Measurements from ENCODE around the gene NUDT8. TPM values are rescaled to one million over a fixed set of nuclear protein-coding genes. Genes with fewer than 3 reads are reported as not detected.

NUDT8 gene, protein sequence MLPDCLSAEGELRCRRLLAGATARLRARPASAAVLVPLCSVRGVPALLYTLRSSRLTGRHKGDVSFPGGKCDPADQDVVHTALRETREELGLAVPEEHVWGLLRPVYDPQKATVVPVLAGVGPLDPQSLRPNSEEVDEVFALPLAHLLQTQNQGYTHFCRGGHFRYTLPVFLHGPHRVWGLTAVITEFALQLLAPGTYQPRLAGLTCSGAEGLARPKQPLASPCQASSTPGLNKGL
- total RNA-seq (10 to 100 TPM; 26.2 to 27.9 TPM), polyA plus RNA-seq (3.5 TPM)

GRCh38 chr11:67629386-67630227 is at the start of gene NUDT8:
TSS of gene NUDT8 (minus strand) at chr11:67629937. CDS start at chr11:67629911, 26 bp downstream.
- peaks cover 0 to 2% (median 0%) of the 10 kb centered on the region in 3 donors for H3K36me3 Mint-ChIP-seq
- no peaks in the 10 kb centered on the region for H3K9me3 Mint-ChIP-seq
- Histone ChIP-seq H3K9me3 (ENCODE audit: low read length) (no peaks in the 10 kb centered on the region), H3K27me3 (ENCODE audit: insufficient read depth, low read length, poor library complexity, severe bottlenecking) (no peaks in the 10 kb centered on the region), H3K4me1 (ENCODE audit: insufficient read depth, low read length) (peaks cover 11% of the 10 kb centered on the region), H3K36me3 (ENCODE audit: insufficient read depth, low read length) (no peaks in the 10 kb centered on the region), H3K27ac (ENCODE audit: low read depth, low read length) (peak within 1 kb of the TSS; percentile 73), H3K4me3 (ENCODE audit: low read length) (peak within 1 kb of the TSS; percentile 72)
- DNase-seq = peak; percentile 80 to 93 (median 85)
- CTCF ChIA-PET = interaction anchor here (0.8 to 7.4 kb wide), 14 partner anchors 10 to 278 kb away, joined by 3 to 88 read pairs (median 6); partner anchors contain the start of genes ACY3 and TBX10
- POLR2A ChIA-PET = interaction anchor here (0.5 to 1.9 kb wide), 11 partner anchors 15 to 1120 kb away, joined by 3 to 8 read pairs (median 5); partner anchors contain the start of gene ACY3
- H3K27ac Mint-ChIP-seq = peak within 1 kb of the TSS; percentile 81 to 98 (median 91)
- peaks cover 5 to 7% (median 6%) of the 10 kb centered on the region in 3 donors for H3K4me1 Mint-ChIP-seq
- no peaks in the 10 kb centered on the region for H3K27me3 Mint-ChIP-seq
- peak within 1 kb of the TSS; percentile 86 to 96 (median 91) for H3K4me3 Mint-ChIP-seq

GRCh38 chr11:67675058-67675747 is 45.5 kb upstream of the NUDT8 start:
- no peak for DNase-seq
- no peak overlapping the region for H3K4me3 Mint-ChIP-seq
- Histone ChIP-seq H3K4me1 (ENCODE audit: insufficient read depth, low read length) (no peaks in the 10 kb centered on the region), H3K27me3 (ENCODE audit: insufficient read depth, low read length, poor library complexity, severe bottlenecking) (peaks cover 9% of the 10 kb centered on the region), H3K36me3 (ENCODE audit: insufficient read depth, low read length) (no peaks in the 10 kb centered on the region), H3K4me3 (ENCODE audit: low read length) (no peak overlapping the region), H3K27ac (ENCODE audit: low read depth, low read length) (no peak overlapping the region), H3K9me3 (ENCODE audit: low read length) (no peaks in the 10 kb centered on the region)
- ChIA-PET CTCF (interaction anchor here (1.1 kb wide), 1 partner anchor 9 kb away, joined by 3 read pairs; no protein-coding TSS in a partner anchor), POLR2A (no interaction called here)
- H3K27me3 Mint-ChIP-seq = peaks cover 16 to 27% of the 10 kb centered on the region in 2 donors
- no peaks in the 10 kb centered on the region for H3K4me1 Mint-ChIP-seq
- no peak overlapping the region for H3K27ac Mint-ChIP-seq
- H3K9me3 Mint-ChIP-seq = no peaks in the 10 kb centered on the region
- H3K36me3 Mint-ChIP-seq = no peaks in the 10 kb centered on the region

DNA sequence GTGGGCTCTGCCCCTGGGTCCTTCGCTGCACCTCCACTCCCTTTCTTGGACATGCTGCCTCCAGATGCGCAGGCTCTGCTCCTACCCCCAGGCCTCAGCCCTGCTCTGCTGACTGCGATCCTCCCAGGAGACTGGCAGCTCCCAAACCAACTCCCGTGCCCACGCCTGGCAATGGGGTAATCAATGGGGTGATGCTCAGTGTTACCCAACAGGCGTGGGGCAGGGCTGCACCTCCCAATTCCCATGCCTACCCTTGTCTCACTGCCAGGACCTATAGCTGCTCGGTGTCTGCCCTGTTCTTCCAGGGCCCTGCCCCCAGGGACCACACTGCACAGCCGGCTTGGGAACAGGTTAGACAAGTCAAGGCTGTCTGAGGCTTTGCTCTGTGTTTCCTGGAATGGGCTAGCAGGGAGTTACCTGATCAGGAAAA is 44.7 kb upstream of the NUDT8 start, which contains the start of gene ALDH3B2:
TSS of gene ALDH3B2 (minus strand) at position 182 of the 430 bp plus-strand sequence. CDS start 7,688 bp downstream, outside the sequence.
- CTCF ChIA-PET = interaction anchor here (1.1 kb wide), 1 partner anchor 8 kb away, joined by 3 read pairs; no protein-coding TSS in a partner anchor
- POLR2A ChIA-PET = no interaction called here
- H3K4me3 ChIP-seq (ENCODE audit: low read length) = no peak within 1 kb of the TSS
- no peaks in the 10 kb centered on the region for H3K36me3 ChIP-seq (ENCODE audit: insufficient read depth, low read length)
- DNase-seq = no peak
- H3K4me1 Mint-ChIP-seq = no peaks in the 10 kb centered on the region
- H3K36me3 Mint-ChIP-seq = no peaks in the 10 kb centered on the region
- H3K4me3 Mint-ChIP-seq = no peak within 1 kb of the TSS
- H3K27ac Mint-ChIP-seq = no peak within 1 kb of the TSS
- H3K9me3 ChIP-seq (ENCODE audit: low read length) = no peaks in the 10 kb centered on the region
- peaks cover 9% of the 10 kb centered on the region for H3K27me3 ChIP-seq (ENCODE audit: insufficient read depth, low read length, poor library complexity, severe bottlenecking)
- H3K27ac ChIP-seq (ENCODE audit: low read depth, low read length) = no peak within 1 kb of the TSS
- H3K9me3 Mint-ChIP-seq = no peaks in the 10 kb centered on the region
- H3K4me1 ChIP-seq (ENCODE audit: insufficient read depth, low read length) = no peaks in the 10 kb centered on the region
- H3K27me3 Mint-ChIP-seq = peaks cover 16 to 27% of the 10 kb centered on the region in 2 donors

DNA sequence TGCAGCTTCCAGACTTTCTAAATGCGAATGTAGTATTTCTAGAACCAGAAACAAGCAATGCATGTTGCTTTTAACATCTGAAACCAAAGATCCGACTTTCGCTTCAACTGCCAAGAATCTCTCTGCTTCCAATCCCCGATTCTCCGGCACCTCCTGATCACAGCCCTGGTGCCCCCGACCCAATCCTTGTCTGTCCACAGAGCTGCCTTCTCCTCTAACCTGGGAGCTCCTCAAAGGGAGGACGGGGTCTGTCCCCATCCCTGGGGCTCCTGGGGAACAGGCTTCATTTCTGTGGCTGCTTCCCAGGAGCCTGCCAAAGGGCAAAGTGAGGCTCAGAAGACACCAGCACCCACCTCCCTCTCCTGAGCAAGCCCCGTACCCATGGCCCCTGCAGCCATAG is 44.2 kb upstream of the NUDT8 start:
- Mint-ChIP-seq H3K9me3 (no peaks in the 10 kb centered on the region), H3K27ac (no peak overlapping the region), H3K27me3 (peaks cover 16 to 27% of the 10 kb centered on the region in 2 donors), H3K4me3 (no peak overlapping the region), H3K36me3 (no peaks in the 10 kb centered on the region), H3K4me1 (no peaks in the 10 kb centered on the region)
- no peak overlapping the region for H3K27ac ChIP-seq (ENCODE audit: low read depth, low read length)
- H3K4me1 ChIP-seq (ENCODE audit: insufficient read depth, low read length) = no peaks in the 10 kb centered on the region
- H3K4me3 ChIP-seq (ENCODE audit: low read length) = no peak overlapping the region
- H3K36me3 ChIP-seq (ENCODE audit: insufficient read depth, low read length) = no peaks in the 10 kb centered on the region
- CTCF ChIA-PET = interaction anchor here (1.1 kb wide), 1 partner anchor 60 kb away, joined by 3 read pairs; no protein-coding TSS in a partner anchor
- DNase-seq = no peak
- H3K27me3 ChIP-seq (ENCODE audit: insufficient read depth, low read length, poor library complexity, severe bottlenecking) = peaks cover 9% of the 10 kb centered on the region
- no peaks in the 10 kb centered on the region for H3K9me3 ChIP-seq (ENCODE audit: low read length)
- POLR2A ChIA-PET = no interaction called here

DNA sequence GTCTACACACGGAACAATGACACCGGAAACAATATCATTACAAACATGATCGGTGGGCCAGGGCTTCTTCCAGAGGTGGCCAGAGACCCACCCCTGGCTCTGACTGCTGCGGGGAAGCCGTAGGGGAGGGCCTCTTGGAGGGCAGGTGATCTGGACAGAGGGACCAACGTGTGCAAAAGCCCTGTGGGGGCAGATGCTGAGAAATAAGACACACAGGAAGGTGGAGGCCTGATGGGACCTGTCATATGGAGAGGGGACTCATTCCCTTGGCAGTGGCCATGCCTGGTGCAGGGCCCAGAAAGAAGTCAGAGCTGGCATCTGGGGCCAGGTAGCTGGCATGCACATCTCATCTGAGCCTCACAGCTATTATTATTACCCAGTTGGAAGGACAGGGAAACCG is 43.6 kb upstream of the NUDT8 start:
- Histone ChIP-seq H3K4me3 (ENCODE audit: low read length) (no peak overlapping the region), H3K36me3 (ENCODE audit: insufficient read depth, low read length) (no peaks in the 10 kb centered on the region), H3K27me3 (ENCODE audit: insufficient read depth, low read length, poor library complexity, severe bottlenecking) (peaks cover 9% of the 10 kb centered on the region), H3K4me1 (ENCODE audit: insufficient read depth, low read length) (no peaks in the 10 kb centered on the region), H3K9me3 (ENCODE audit: low read length) (no peaks in the 10 kb centered on the region), H3K27ac (ENCODE audit: low read depth, low read length) (no peak overlapping the region)
- ChIA-PET CTCF (interaction anchor here (1.1 kb wide), 1 partner anchor 59 kb away, joined by 3 read pairs; no protein-coding TSS in a partner anchor), POLR2A (no interaction called here)
- Mint-ChIP-seq H3K27me3 (peaks cover 16 to 27% of the 10 kb centered on the region in 2 donors), H3K4me3 (no peak overlapping the region), H3K27ac (peak overlapping the region in 1 of 8 donors; percentile 16), H3K9me3 (no peaks in the 10 kb centered on the region), H3K4me1 (no peaks in the 10 kb centered on the region), H3K36me3 (no peaks in the 10 kb centered on the region)
- no peak for DNase-seq

DNA sequence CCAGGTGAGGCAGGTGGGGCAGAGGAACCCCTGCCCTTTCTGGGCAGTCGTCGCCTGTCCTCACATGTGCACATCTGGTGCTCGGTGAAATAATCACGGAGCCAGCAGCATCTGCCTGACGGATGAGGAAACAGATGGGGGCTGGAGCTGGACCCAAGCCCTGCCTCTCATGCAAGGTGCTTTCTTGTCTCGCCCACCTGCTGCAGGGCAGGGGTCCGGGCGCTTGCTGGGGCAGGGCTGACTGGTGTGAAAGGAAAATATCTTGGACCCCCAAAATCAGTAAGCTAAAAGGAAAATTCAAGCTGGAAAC is 41.4 kb upstream of the NUDT8 start:
- no peak for DNase-seq

GRCh38 chr11:67670316-67671210 is 40.8 kb upstream of the NUDT8 start:
- H3K4me1 Mint-ChIP-seq = no peaks in the 10 kb centered on the region
- no peak overlapping the region for H3K4me3 Mint-ChIP-seq
- H3K36me3 ChIP-seq (ENCODE audit: insufficient read depth, low read length) = no peaks in the 10 kb centered on the region
- no peaks in the 10 kb centered on the region for H3K9me3 Mint-ChIP-seq
- no peak overlapping the region for H3K27ac ChIP-seq (ENCODE audit: low read depth, low read length)
- H3K27me3 ChIP-seq (ENCODE audit: insufficient read depth, low read length, poor library complexity, severe bottlenecking) = peaks cover 9% of the 10 kb centered on the region
- no peak for DNase-seq
- ChIA-PET POLR2A (no interaction called here), CTCF (no interaction called here)
- no peak overlapping the region for H3K27ac Mint-ChIP-seq
- H3K4me3 ChIP-seq (ENCODE audit: low read length) = no peak overlapping the region
- H3K36me3 Mint-ChIP-seq = no peaks in the 10 kb centered on the region
- no peaks in the 10 kb centered on the region for H3K9me3 ChIP-seq (ENCODE audit: low read length)
- no peaks in the 10 kb centered on the region for H3K4me1 ChIP-seq (ENCODE audit: insufficient read depth, low read length)
- H3K27me3 Mint-ChIP-seq = peaks cover 13 to 21% of the 10 kb centered on the region in 2 donors

More for the DNA sequence above, 41.4 kb upstream of the NUDT8 start:
- POLR2A ChIA-PET = no interaction called here
- H3K27me3 ChIP-seq (ENCODE audit: insufficient read depth, low read length, poor library complexity, severe bottlenecking) = peaks cover 9% of the 10 kb centered on the region
- no peak overlapping the region for H3K4me3 ChIP-seq (ENCODE audit: low read length)
- Mint-ChIP-seq H3K36me3 (no peaks in the 10 kb centered on the region), H3K4me1 (no peaks in the 10 kb centered on the region), H3K27me3 (peaks cover 13 to 23% of the 10 kb centered on the region in 2 donors), H3K4me3 (no peak overlapping the region), H3K9me3 (no peaks in the 10 kb centered on the region), H3K27ac (no peak overlapping the region)
- CTCF ChIA-PET = no interaction called here
- no peak overlapping the region for H3K27ac ChIP-seq (ENCODE audit: low read depth, low read length)
- no peaks in the 10 kb centered on the region for H3K36me3 ChIP-seq (ENCODE audit: insufficient read depth, low read length)
- no peaks in the 10 kb centered on the region for H3K4me1 ChIP-seq (ENCODE audit: insufficient read depth, low read length)
- H3K9me3 ChIP-seq (ENCODE audit: low read length) = no peaks in the 10 kb centered on the region
